Duodenal mucosa (tissue), 2 donors: Measurements from ENCODE around the gene CMTM2.
"Not testable (repeated sequence)": the region's sequence is repeated elsewhere in the genome, so short reads cannot be mapped to it uniquely, and the experiment has no call there.

ENCODE experiments used
- H3K27ac ChIP-seq: one replicate; pipeline ENCODE4 v1.7.0; 2013; ENCODE audit warnings: low read depth, low read length
- H3K27me3 ChIP-seq, 2 donors: one replicate each; pipeline ENCODE4 v1.7.0; 2013; ENCODE audit warnings: low read length in 2 of 2, control low read depth in 1 of 2; ENCODE audit not compliant: insufficient read depth in 2 of 2, control insufficient read depth in 1 of 2
- H3K36me3 ChIP-seq, 2 donors: one replicate each; pipeline ENCODE4 v1.7.0; 2013; ENCODE audit warnings: low read length in 2 of 2, control low read depth in 1 of 2; ENCODE audit not compliant: insufficient read depth in 2 of 2, control insufficient read depth in 1 of 2
- H3K4me1 ChIP-seq, 2 donors: one replicate each; pipeline ENCODE4 v1.7.0; 2013; ENCODE audit warnings: low read length in 2 of 2, control low read depth in 1 of 2; ENCODE audit not compliant: insufficient read depth in 2 of 2, control insufficient read depth in 1 of 2
- H3K4me3 ChIP-seq, 2 donors: one replicate each; pipeline ENCODE4 v1.7.0; 2013; ENCODE audit warnings: low read length in 2 of 2, low read depth in 1 of 2
- H3K9ac ChIP-seq, 2 donors: one replicate each; pipeline ENCODE4 v1.7.0; 2013; ENCODE audit warnings: low read length in 2 of 2, low read depth in 1 of 2
- H3K9me3 ChIP-seq, 2 donors: one replicate each; pipeline ENCODE4 v1.7.0; 2013; ENCODE audit warnings: low read length in 2 of 2, control low read depth in 1 of 2; ENCODE audit not compliant: control insufficient read depth in 1 of 2

Gene CMTM2

GRCh38 chr16:66605979-66606751 lies 26.9 kb downstream of the CMTM2 start:
- Histone ChIP-seq H3K4me3 (peak overlapping the region; percentile 57 to 61), H3K4me1 (peaks cover 5 to 30% of the 10 kb centered on the region in 2 donors), H3K36me3 (peaks cover under 1 to 26% of the 10 kb centered on the region in 2 donors), H3K27me3 (peaks cover 0 to 4% of the 10 kb centered on the region in 2 donors), H3K27ac (no peak overlapping the region), H3K9ac (peak overlapping the region; percentile 38 to 39), H3K9me3 (no peaks in the 10 kb centered on the region)

GRCh38 chr16:66608241-66609138 lies 29.2 kb downstream of the CMTM2 start:
- Histone ChIP-seq H3K36me3 (peaks cover 9 to 35% of the 10 kb centered on the region in 2 donors), H3K9me3 (no peaks in the 10 kb centered on the region), H3K27ac (no peak overlapping the region), H3K4me1 (peaks cover 5 to 30% of the 10 kb centered on the region in 2 donors), H3K9ac (no peak overlapping the region), H3K27me3 (peaks cover 0 to 4% of the 10 kb centered on the region in 2 donors), H3K4me3 (no peak overlapping the region)

GRCh38 chr16:66609139-66609510 lies 29.9 kb downstream of the CMTM2 start:
- Histone ChIP-seq H3K4me3 (no peak overlapping the region), H3K27me3 (no peaks in the 10 kb centered on the region), H3K27ac (no peak overlapping the region), H3K9me3 (no peaks in the 10 kb centered on the region), H3K4me1 (peaks cover 5 to 25% of the 10 kb centered on the region in 2 donors), H3K36me3 (peaks cover 9 to 39% of the 10 kb centered on the region in 2 donors), H3K9ac (no peak overlapping the region)

GRCh38 chr16:66610111-66610820 lies 31.0 kb downstream of the CMTM2 start:
- peaks cover 5 to 25% of the 10 kb centered on the region in 2 donors for H3K4me1 ChIP-seq
- no peaks in the 10 kb centered on the region for H3K27me3 ChIP-seq
- H3K4me3 ChIP-seq: no peak overlapping the region
- no peak overlapping the region for H3K27ac ChIP-seq
- H3K9me3 ChIP-seq: no peaks in the 10 kb centered on the region
- H3K9ac ChIP-seq: no peak overlapping the region
- H3K36me3 ChIP-seq: peaks cover 9 to 50% of the 10 kb centered on the region in 2 donors

GRCh38 chr16:66611911-66612310 lies 32.6 kb downstream of the CMTM2 start:
- H3K27ac ChIP-seq, H3K9me3 ChIP-seq, H3K4me3 ChIP-seq, H3K27me3 ChIP-seq, H3K9ac ChIP-seq: not testable (repeated sequence)
- H3K36me3 ChIP-seq: peaks cover 9 to 60% of the 10 kb centered on the region in 2 donors
- H3K4me1 ChIP-seq: peaks cover 5 to 14% of the 10 kb centered on the region in 2 donors

GRCh38 chr16:66612422-66612821 lies 33.2 kb downstream of the CMTM2 start:
- H3K4me3 ChIP-seq: no peak overlapping the region
- H3K27me3 ChIP-seq: no peaks in the 10 kb centered on the region
- no peak overlapping the region for H3K9ac ChIP-seq
- H3K4me1 ChIP-seq: peaks cover 5 to 14% of the 10 kb centered on the region in 2 donors
- H3K36me3 ChIP-seq: peaks cover 9 to 60% of the 10 kb centered on the region in 2 donors
- no peaks in the 10 kb centered on the region for H3K9me3 ChIP-seq
- H3K27ac ChIP-seq: no peak overlapping the region

- H3K4me1 ChIP-seq: peaks cover 4% of the 10 kb centered on the region in 2 donors
- H3K9me3 ChIP-seq: no peaks in the 10 kb centered on the region
- H3K27me3 ChIP-seq: no peaks in the 10 kb centered on the region
- no peak overlapping the region for H3K27ac ChIP-seq
- peaks cover 9 to 61% of the 10 kb centered on the region in 2 donors for H3K36me3 ChIP-seq
- H3K4me3 ChIP-seq: no peak overlapping the region
- no peak overlapping the region for H3K9ac ChIP-seq
Measured at GRCh38 chr16:66614161-66614802, 35.0 kb downstream of the CMTM2 start.

GRCh38 chr16:66616169-66616568 lies 36.9 kb downstream of the CMTM2 start:
- Histone ChIP-seq H3K9me3 (no peaks in the 10 kb centered on the region), H3K27ac (no peak overlapping the region), H3K4me3 (no peak overlapping the region), H3K36me3 (peaks cover 8 to 52% of the 10 kb centered on the region in 2 donors), H3K9ac (no peak overlapping the region), H3K27me3 (no peaks in the 10 kb centered on the region), H3K4me1 (peaks cover 4% of the 10 kb centered on the region in 2 donors)

- no peak overlapping the region for H3K4me3 ChIP-seq
- H3K4me1 ChIP-seq: peaks cover 4% of the 10 kb centered on the region in 2 donors
- no peaks in the 10 kb centered on the region for H3K9me3 ChIP-seq
- H3K36me3 ChIP-seq: peaks cover 4 to 53% of the 10 kb centered on the region in 2 donors
- no peak overlapping the region for H3K9ac ChIP-seq
- H3K27ac ChIP-seq: no peak overlapping the region
- H3K27me3 ChIP-seq: no peaks in the 10 kb centered on the region
Measured at GRCh38 chr16:66616592-66616991, 37.3 kb downstream of the CMTM2 start.
